ENCODE results near the gene CALB2.

The CALB2 gene

GRCh38 chr16:71399801-71400563, 41.5 kb downstream of the CALB2 start:
- no peak for DNase-seq

- DNase-seq, result peak; percentile 42
Measured at GRCh38 chr16:71402007-71402406, 43.5 kb downstream of the CALB2 start.

GRCh38 chr16:71402674-71403073, 44.2 kb downstream of the CALB2 start:
- DNase-seq, result peak; percentile 16

- peak; percentile 13 for DNase-seq
Measured at GRCh38 chr16:71404364-71404763, 45.8 kb downstream of the CALB2 start.

- peak; percentile 50 for DNase-seq
Measured at GRCh38 chr16:71406316-71406715, 47.8 kb downstream of the CALB2 start.

- peak; percentile 19 for DNase-seq
Measured at GRCh38 chr16:71406724-71407123, 48.2 kb downstream of the CALB2 start.

- no peak for DNase-seq
Measured at GRCh38 chr16:71407731-71408130, 49.2 kb downstream of the CALB2 start.

GRCh38 chr16:71408536-71408935, 50.0 kb downstream of the CALB2 start:
- DNase-seq, result peak; percentile 21

GRCh38 chr16:71409011-71409775, 50.7 kb downstream of the CALB2 start:
- peak; percentile 4 for DNase-seq

GRCh38 chr16:71410146-71410545, 51.6 kb downstream of the CALB2 start:
- peak; percentile 39 for DNase-seq

GRCh38 chr16:71412270-71413160, 54.0 kb downstream of the CALB2 start:
- DNase-seq, result peak; percentile 82

- peak; percentile 54 for DNase-seq
Measured at GRCh38 chr16:71413341-71413740, 54.8 kb downstream of the CALB2 start.

GRCh38 chr16:71414038-71414437, 55.5 kb downstream of the CALB2 start:
- peak; percentile 25 for DNase-seq

- peak; percentile 66 for DNase-seq
Measured at GRCh38 chr16:71421911-71422310, 63.4 kb downstream of the CALB2 start.

- DNase-seq, result peak; percentile 8
Measured at GRCh38 chr16:71423016-71423415, 64.5 kb downstream of the CALB2 start.

GRCh38 chr16:71423865-71424264, 65.3 kb downstream of the CALB2 start:
- DNase-seq, result peak; percentile 21

- DNase-seq, result peak; percentile 30
Measured at GRCh38 chr16:71424626-71425025, 66.1 kb downstream of the CALB2 start.

GRCh38 chr16:71425746-71426068, 67.2 kb downstream of the CALB2 start:
- no peak for DNase-seq

- DNase-seq, result peak; percentile 37
Measured at GRCh38 chr16:71426069-71426879, 67.8 kb downstream of the CALB2 start.

- DNase-seq, result peak; percentile 10
Measured at GRCh38 chr16:71426880-71427615, 68.5 kb downstream of the CALB2 start.

- no peak for DNase-seq
Measured at GRCh38 chr16:71428385-71428784, 69.9 kb downstream of the CALB2 start.

GRCh38 chr16:71428883-71429282, 70.4 kb downstream of the CALB2 start:
- DNase-seq, result no peak

Measured in activated effector memory CD4-positive, alpha-beta T cell treated with anti-CD3 and anti-CD28 coated beads, Interleukin-2, amount 50 U/mL, for 16 hours (primary cell).